Right lobe of liver (tissue), 6 donors: ENCODE results near the gene S1PR2. TPM values are rescaled to one million over a fixed set of nuclear protein-coding genes. Genes with fewer than 3 reads are reported as not detected.
"Not testable (repeated sequence)": the region's sequence is repeated elsewhere in the genome, so short reads cannot be mapped to it uniquely, and the experiment has no call there.

Source experiments
- ATAC-seq, 4 donors: fragments of 200-7000 bp; cut with Tn5 transposase; one replicate each; pipeline ENCODE4 v1.9.1; 2020; ENCODE audit warnings: mild to moderate bottlenecking in 4 of 4, moderate library complexity in 4 of 4
- DNase-seq, 3 donors: peaks; one replicate each; pipeline ENCODE4 v3.0.0-alpha.2; 2020
- H3K27ac ChIP-seq, 3 donors: fragments of 200-600 bp; one replicate each; pipeline ENCODE4 v1.8.0; 2022
- H3K27me3 ChIP-seq, 2 donors: fragments of 200-600 bp; one replicate each; pipeline ENCODE4 v1.8.0; 2022
- H3K36me3 ChIP-seq, 4 donors: fragments of 200-600 bp; sonication (generic) in 1 of 4; one replicate each; pipeline versions ENCODE4 v1.5.1 to v1.8.0; 2017 to 2022; ENCODE audit warnings: control low read depth in 1 of 4
- H3K4me1 ChIP-seq, 4 donors: fragments of 200-600 bp; sonication (generic) in 1 of 4; one replicate each; pipeline versions ENCODE4 v1.5.1 to v1.8.0; 2017 to 2022; ENCODE audit warnings: control low read depth in 1 of 4
- H3K4me3 ChIP-seq, 3 donors: fragments of 200-600 bp; one replicate each; pipeline ENCODE4 v1.8.0; 2022
- H3K9me3 ChIP-seq, 4 donors: fragments of 200-600 bp; sonication (generic) in 1 of 4; one replicate each; pipeline versions ENCODE4 v1.5.1 to v1.8.0; 2017 to 2022; ENCODE audit warnings: control low read depth in 1 of 4
- POLR2A ChIP-seq: fragments of 450-650 bp; IDR thresholded peaks from one replicate; pipeline ENCODE4 v1.6.1; 2017; ENCODE audit warnings: antibody characterized with exemption, mild to moderate bottlenecking
- WGBS: methylation state at CpG from one replicate; pipeline ENCODE4 v1.1.6; 2018; ENCODE audit warnings: low coverage, low lambda C conversion rate; ENCODE audit not compliant: insufficient coverage; ENCODE audit errors: missing lambda C conversion rate; 5-methylcytosine and 5-hydroxymethylcytosine counted together
- intact Hi-C, 2 donors: fragments of 100-400 bp; cut with DNase I; formaldehyde crosslinking; loops; one replicate each; pipeline versions ENCODE4 v1.11.2 to v1.14.1; 2022
- total RNA-seq, 6 experiments: library from RNA; depleted of rRNA in 2 of 6; stranded (reverse); fragments of >200 nt in 2 of 6; fragmentation: NEBNext Ultra II Directional in 3 of 6; extraction: Animal tissue kit (Norgen Biotek cat#: 25700) in 3 of 6; gene quantifications; one replicate each; pipeline versions ENCODE4 v1.1.0 to v1.2.4, GENCODE V29; 2016 to 2023
- TF ChIP-seq, protein P1 (sequence below), 4 donors: fragments of 200-600 bp in 3 of 4; fragments of 450-650 bp in 1 of 4; IDR thresholded peaks; one replicate each; pipeline versions ENCODE4 v1.5.1 to v1.8.0; 2016 to 2022; ENCODE audit warnings: antibody characterized with exemption in 4 of 4, mild to moderate bottlenecking in 2 of 4
- donor health status: DM: no; HTN: yes; CAD: no.
- donor health status: DM: no; HTN: no; CAD: no.
- donor health status: DM: no; HTN: no; CAD: no.
- donor health status: DM: no; HTN: yes; CAD: no.
- donor health status: DM: no; HTN: yes; CAD: no.

Gene S1PR2
- total RNA-seq, 6 experiments from 2014 or later: 1.7 to 6.6 (median 4.1) TPM

DNA sequence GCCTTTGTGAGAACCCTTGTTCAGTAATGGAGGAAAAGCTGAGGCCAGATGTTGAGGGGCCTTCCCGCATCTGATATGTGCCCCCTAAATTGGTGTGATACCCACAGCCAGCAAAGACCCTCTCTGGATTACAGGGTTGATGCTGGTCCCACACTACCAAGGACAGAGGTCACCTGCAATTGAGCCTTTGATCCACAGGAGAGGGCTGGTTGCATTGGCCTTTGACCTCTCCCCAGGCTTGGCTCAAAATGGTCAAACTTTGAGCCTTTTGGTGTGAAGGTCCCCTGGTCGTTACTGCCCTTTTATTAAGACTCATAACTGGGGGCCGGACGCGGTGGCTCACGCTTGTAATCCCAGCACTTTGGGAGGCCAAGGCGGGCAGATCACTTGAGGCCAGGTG is 12.5 kb upstream of the S1PR2 start:
- DNase-seq (no peak), ATAC-seq (peak in 1 of 4 donors; percentile 10)
- intact Hi-C loops: no loop called here
- Histone ChIP-seq H3K36me3 (no peaks in the 10 kb centered on the region), H3K4me1 (peaks cover 0 to 28% (median 8%) of the 10 kb centered on the region in 4 donors), H3K27ac (no peak overlapping the region), H3K4me3 (no peak overlapping the region), H3K9me3 (no peaks in the 10 kb centered on the region), H3K27me3 (no peaks in the 10 kb centered on the region)
- TF ChIP-seq, protein P1, sequence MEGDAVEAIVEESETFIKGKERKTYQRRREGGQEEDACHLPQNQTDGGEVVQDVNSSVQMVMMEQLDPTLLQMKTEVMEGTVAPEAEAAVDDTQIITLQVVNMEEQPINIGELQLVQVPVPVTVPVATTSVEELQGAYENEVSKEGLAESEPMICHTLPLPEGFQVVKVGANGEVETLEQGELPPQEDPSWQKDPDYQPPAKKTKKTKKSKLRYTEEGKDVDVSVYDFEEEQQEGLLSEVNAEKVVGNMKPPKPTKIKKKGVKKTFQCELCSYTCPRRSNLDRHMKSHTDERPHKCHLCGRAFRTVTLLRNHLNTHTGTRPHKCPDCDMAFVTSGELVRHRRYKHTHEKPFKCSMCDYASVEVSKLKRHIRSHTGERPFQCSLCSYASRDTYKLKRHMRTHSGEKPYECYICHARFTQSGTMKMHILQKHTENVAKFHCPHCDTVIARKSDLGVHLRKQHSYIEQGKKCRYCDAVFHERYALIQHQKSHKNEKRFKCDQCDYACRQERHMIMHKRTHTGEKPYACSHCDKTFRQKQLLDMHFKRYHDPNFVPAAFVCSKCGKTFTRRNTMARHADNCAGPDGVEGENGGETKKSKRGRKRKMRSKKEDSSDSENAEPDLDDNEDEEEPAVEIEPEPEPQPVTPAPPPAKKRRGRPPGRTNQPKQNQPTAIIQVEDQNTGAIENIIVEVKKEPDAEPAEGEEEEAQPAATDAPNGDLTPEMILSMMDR (IDR thresholded peaks at IDR 0.05): no peak
- 53% methylated on average over 3 of the region's 7 CpGs for WGBS

DNA sequence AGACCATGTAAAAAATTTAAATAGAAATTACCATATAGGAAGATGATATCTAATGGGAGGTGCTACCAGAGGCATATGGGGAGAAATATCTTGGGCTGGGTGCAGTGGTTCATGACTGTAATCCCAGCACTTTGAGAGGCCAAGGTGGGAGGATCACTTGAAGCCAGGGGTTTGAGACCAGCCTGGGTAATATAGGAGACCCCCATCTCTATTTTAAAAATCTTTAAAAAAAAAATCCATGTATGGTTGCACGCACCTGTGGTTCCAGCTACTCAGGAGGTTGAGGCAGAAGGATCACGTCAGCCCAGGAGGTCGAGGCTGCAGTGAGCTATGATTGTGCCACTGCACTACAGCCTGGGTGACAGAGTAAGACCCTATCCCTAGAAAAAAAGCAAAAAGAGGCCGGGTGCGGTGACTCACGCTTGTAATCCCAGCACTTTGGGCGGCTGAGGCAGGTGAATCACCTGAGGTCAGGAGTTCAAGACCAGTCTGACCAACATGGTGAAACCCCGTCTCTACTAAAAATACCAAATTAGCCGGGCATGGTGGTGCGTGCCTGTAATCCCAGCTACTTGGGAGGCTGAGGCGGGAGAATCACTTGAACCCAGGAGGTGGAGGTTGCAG is 10.8 kb upstream of the S1PR2 start:
- H3K4me3 ChIP-seq, ATAC-seq, H3K27me3 ChIP-seq, DNase-seq, H3K36me3 ChIP-seq, H3K9me3 ChIP-seq, intact Hi-C loops: not testable (repeated sequence)
- WGBS: 83% methylated on average over 11 of the region's 11 CpGs
- H3K27ac ChIP-seq: peak overlapping the region in 1 of 3 donors; percentile 33
- H3K4me1 ChIP-seq: peaks cover 0 to 44% (median 16%) of the 10 kb centered on the region in 4 donors

DNA sequence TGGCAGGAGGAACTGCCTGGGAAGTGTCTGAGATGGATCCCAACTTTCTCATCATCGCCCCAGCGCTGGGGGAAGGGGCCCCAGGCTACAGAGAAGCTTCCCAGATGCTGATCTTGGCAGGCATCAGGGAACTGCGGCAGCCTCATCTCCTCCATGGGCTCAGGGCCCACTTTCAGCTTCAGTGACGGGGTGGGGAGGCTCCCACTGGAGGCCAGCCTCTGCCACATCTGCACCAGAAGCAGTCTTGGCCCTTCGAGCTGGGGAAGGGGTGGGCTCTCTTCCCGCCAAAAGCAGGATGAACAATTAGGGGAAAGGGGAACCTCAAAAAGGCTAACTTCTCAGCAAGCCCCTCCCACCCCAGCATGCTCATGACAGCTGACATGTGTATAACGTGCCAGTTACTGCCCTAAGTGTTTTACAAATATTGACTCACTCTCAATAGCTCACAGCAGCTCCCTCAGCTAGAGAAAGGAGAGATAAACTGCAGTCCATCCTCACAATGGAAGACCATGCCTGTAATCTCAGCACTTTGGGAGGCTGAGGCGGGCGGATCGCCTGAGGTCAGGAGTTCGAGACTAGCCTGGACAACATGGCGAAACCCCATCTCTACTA is 7.1 kb upstream of the S1PR2 start:
- WGBS: 49% methylated on average over 12 of the region's 12 CpGs
- ATAC-seq (peak; percentile 67 to 76 (median 68)), DNase-seq (peak in 2 of 3 donors; percentile 57 to 62)
- Histone ChIP-seq H3K36me3 (no peaks in the 10 kb centered on the region), H3K27ac (peak overlapping the region; percentile 69 to 90 (median 81)), H3K27me3 (no peaks in the 10 kb centered on the region), H3K4me1 (peaks cover 0 to 53% (median 21%) of the 10 kb centered on the region in 4 donors), H3K4me3 (no peak overlapping the region), H3K9me3 (no peaks in the 10 kb centered on the region)
- TF ChIP-seq POLR2A: no peak
- TF ChIP-seq, protein P1 (IDR thresholded peaks at IDR 0.05): no peak
- intact Hi-C loops: no loop called here

DNA sequence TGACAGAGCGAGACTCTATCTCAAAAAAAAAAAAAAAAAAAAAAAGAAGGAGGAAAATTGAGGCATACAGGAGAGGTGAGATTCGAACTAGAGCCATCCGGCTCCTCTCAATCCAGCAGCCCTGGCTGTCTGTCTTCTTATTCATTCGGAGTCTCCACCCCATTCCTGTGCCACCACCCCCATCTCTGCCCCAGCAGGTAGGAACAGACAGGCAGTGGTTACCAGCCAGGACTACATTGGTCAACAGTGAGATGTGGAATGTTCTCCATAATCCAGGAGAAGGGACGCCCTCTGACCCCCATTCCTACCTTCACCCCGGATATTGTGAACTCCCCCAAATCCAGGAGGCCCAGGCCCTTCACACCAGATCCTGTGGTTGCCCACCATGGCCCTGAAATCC is 6.6 kb upstream of the S1PR2 start:
- ATAC-seq (peak in 3 of 4 donors; percentile 22 to 52 (median 24)), DNase-seq (peak in 1 of 3 donors; percentile 38)
- Histone ChIP-seq H3K27me3 (no peaks in the 10 kb centered on the region), H3K4me3 (no peak overlapping the region), H3K9me3 (no peaks in the 10 kb centered on the region), H3K36me3 (no peaks in the 10 kb centered on the region), H3K4me1 (peaks cover 0 to 48% (median 19%) of the 10 kb centered on the region in 4 donors), H3K27ac (peak overlapping the region; percentile 69 to 90 (median 81))
- TF ChIP-seq, protein P1 (IDR thresholded peaks at IDR 0.05): no peak
- no peak for TF ChIP-seq POLR2A
- 50% methylated on average over 6 of the region's 6 CpGs for WGBS
- intact Hi-C loops: no loop called here

DNA sequence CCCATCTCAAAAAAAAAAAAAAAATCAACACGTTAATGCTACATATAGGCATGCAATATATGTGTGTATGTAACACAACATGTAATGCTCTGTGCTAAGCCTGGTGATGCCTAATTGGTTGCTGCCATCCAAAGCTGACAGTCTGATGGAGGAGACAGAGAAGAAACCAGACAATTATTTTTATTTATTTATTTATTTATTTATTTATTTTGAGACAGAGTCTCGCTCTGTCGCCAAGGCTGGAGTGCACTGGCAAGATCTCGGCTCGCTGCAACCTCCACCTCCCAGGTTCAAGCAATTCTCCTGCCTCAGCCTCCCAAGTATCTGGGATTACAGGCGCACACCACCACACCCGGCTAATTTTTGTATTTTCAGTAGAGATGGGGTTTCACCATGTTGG is 4.3 kb upstream of the S1PR2 start:
- WGBS: 93% methylated on average over 3 of the region's 7 CpGs
- H3K27me3 ChIP-seq, H3K36me3 ChIP-seq, intact Hi-C loops, H3K4me3 ChIP-seq, DNase-seq, ATAC-seq, H3K9me3 ChIP-seq: not testable (repeated sequence)
- Histone ChIP-seq H3K4me1 (peaks cover 0 to 43% (median 16%) of the 10 kb centered on the region in 4 donors), H3K27ac (peak overlapping the region; percentile 80 to 90 (median 81))
